EH (cell line): ENCODE results near the gene SOX30.
"Not testable (repeated sequence)": the region's sequence is repeated elsewhere in the genome, so short reads cannot be mapped to it uniquely, and the experiment has no call there.

Source experiments
- DNase-seq: peaks from one replicate; pipeline ENCODE4 v3.0.0-alpha.2; 2015; ENCODE audit warnings: low read depth

SOX30 gene

GRCh38 chr5:157652377-157652692 is at the start of gene SOX30:
SOX30 (minus strand) TSS chr5:157652438; CDS start chr5:157652078, 360 bp downstream.
- no peak for DNase-seq

GRCh38 chr5:157698674-157699073 is 46.4 kb upstream of the SOX30 start:
- not testable (repeated sequence) for DNase-seq

- DNase-seq: not testable (repeated sequence)
These were observed 43.9 kb upstream of the SOX30 start for GRCh38 chr5:157696154-157696553.

GRCh38 chr5:157693816-157694215 is 41.6 kb upstream of the SOX30 start:
- DNase-seq: not testable (repeated sequence)

GRCh38 chr5:157690690-157691433 is 38.6 kb upstream of the SOX30 start:
- no peak for DNase-seq

- no peak for DNase-seq
These were observed 37.9 kb upstream of the SOX30 start for GRCh38 chr5:157689942-157690689.

- DNase-seq: no peak
These were observed 34.9 kb upstream of the SOX30 start for GRCh38 chr5:157687198-157687554.

GRCh38 chr5:157686276-157687197 is 34.3 kb upstream of the SOX30 start:
- DNase-seq: not testable (repeated sequence)

- no peak for DNase-seq
These were observed 30.0 kb upstream of the SOX30 start for GRCh38 chr5:157682257-157682656.

GRCh38 chr5:157681048-157681447 is 28.8 kb upstream of the SOX30 start:
- DNase-seq: no peak

- DNase-seq: no peak
These were observed 28.0 kb upstream of the SOX30 start for GRCh38 chr5:157680239-157680638.

- no peak for DNase-seq
These were observed 27.6 kb upstream of the SOX30 start for GRCh38 chr5:157679801-157680200.

- no peak for DNase-seq
These were observed 25.7 kb upstream of the SOX30 start for GRCh38 chr5:157677931-157678330.

GRCh38 chr5:157674351-157674750 is 22.1 kb upstream of the SOX30 start:
- not testable (repeated sequence) for DNase-seq

- no peak for DNase-seq
These were observed 20.7 kb upstream of the SOX30 start for GRCh38 chr5:157672976-157673375.

GRCh38 chr5:157671592-157672330 is 19.5 kb upstream of the SOX30 start:
- DNase-seq: no peak

- peak; percentile 43 for DNase-seq
These were observed 18.7 kb upstream of the SOX30 start, which contains the start of gene C5orf52 for GRCh38 chr5:157670662-157671591. C5orf52 (plus strand) TSS chr5:157671533; CDS start chr5:157671615, 82 bp downstream.

GRCh38 chr5:157669701-157670097 is 17.5 kb upstream of the SOX30 start:
- DNase-seq: no peak

- DNase-seq: no peak
These were observed 16.1 kb upstream of the SOX30 start for GRCh38 chr5:157668356-157668755.

GRCh38 chr5:157665467-157666070 is 13.3 kb upstream of the SOX30 start:
- DNase-seq: peak; percentile 87
